ENCODE measurements around the gene CYP26C1.

The CYP26C1 gene

GRCh38 chr10:93070378-93071176 is 10.0 kb downstream of the CYP26C1 start:
- Mint-ChIP-seq H3K9me3 (no peaks in the 10 kb centered on the region), H3K27ac (no peak overlapping the region), H3K4me3 (peak overlapping the region; percentile 75), H3K4me1 (peaks cover 44% of the 10 kb centered on the region), H3K36me3 (peaks cover 8% of the 10 kb centered on the region)
- peak in 1 of 2 donors; percentile 50 for DNase-seq (ENCODE audit: low spot score in 2 of 2)
- no peak for ATAC-seq

DNA sequence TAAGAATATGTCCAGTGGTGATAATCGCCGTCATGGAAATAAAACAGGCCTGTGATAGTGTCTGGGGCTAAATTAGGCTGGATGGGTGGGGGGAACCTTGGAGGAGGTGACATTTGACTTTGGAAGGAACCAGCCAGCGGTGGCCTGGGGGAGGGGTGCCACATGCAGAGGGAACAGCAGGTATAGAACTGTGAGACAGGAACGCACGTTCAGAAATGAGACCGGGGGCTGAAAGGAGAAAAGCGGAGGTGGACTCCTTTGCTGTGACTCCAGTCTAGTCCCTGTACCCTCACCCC is 10.5 kb downstream of the CYP26C1 start:
- H3K27ac Mint-ChIP-seq, result no peak overlapping the region
- H3K4me3 Mint-ChIP-seq, result peak overlapping the region; percentile 75
- ATAC-seq (no peak), DNase-seq (ENCODE audit: low spot score in 2 of 2) (peak in 1 of 2 donors; percentile 39)
- peaks cover 47% of the 10 kb centered on the region for H3K4me1 Mint-ChIP-seq
- H3K36me3 Mint-ChIP-seq, result peaks cover 8% of the 10 kb centered on the region
- no peaks in the 10 kb centered on the region for H3K9me3 Mint-ChIP-seq

- ATAC-seq (no peak), DNase-seq (ENCODE audit: low spot score in 2 of 2) (peak in 1 of 2 donors; percentile 48)
- Mint-ChIP-seq H3K4me3 (peak overlapping the region; percentile 75), H3K27ac (no peak overlapping the region), H3K36me3 (peaks cover 8% of the 10 kb centered on the region), H3K4me1 (peaks cover 47% of the 10 kb centered on the region), H3K9me3 (no peaks in the 10 kb centered on the region)
These were observed 11.2 kb downstream of the CYP26C1 start for GRCh38 chr10:93071674-93072224.

- Mint-ChIP-seq H3K27ac (no peak overlapping the region), H3K4me3 (peak overlapping the region; percentile 75), H3K36me3 (peaks cover 4% of the 10 kb centered on the region), H3K9me3 (no peaks in the 10 kb centered on the region), H3K4me1 (peaks cover 47% of the 10 kb centered on the region)
- ATAC-seq (no peak), DNase-seq (ENCODE audit: low spot score in 2 of 2) (peak in 1 of 2 donors; percentile 57)
These were observed 11.7 kb downstream of the CYP26C1 start for GRCh38 chr10:93072225-93072712.

GRCh38 chr10:93072713-93073538 is 12.3 kb downstream of the CYP26C1 start:
- ATAC-seq, result peak; percentile 12
- no peaks in the 10 kb centered on the region for H3K9me3 Mint-ChIP-seq
- H3K36me3 Mint-ChIP-seq, result peaks cover 4% of the 10 kb centered on the region
- peak overlapping the region; percentile 75 for H3K4me3 Mint-ChIP-seq
- H3K4me1 Mint-ChIP-seq, result peaks cover 47% of the 10 kb centered on the region
- no peak overlapping the region for H3K27ac Mint-ChIP-seq
- DNase-seq (ENCODE audit: low spot score in 2 of 2), result peak in 1 of 2 donors; percentile 65

DNA sequence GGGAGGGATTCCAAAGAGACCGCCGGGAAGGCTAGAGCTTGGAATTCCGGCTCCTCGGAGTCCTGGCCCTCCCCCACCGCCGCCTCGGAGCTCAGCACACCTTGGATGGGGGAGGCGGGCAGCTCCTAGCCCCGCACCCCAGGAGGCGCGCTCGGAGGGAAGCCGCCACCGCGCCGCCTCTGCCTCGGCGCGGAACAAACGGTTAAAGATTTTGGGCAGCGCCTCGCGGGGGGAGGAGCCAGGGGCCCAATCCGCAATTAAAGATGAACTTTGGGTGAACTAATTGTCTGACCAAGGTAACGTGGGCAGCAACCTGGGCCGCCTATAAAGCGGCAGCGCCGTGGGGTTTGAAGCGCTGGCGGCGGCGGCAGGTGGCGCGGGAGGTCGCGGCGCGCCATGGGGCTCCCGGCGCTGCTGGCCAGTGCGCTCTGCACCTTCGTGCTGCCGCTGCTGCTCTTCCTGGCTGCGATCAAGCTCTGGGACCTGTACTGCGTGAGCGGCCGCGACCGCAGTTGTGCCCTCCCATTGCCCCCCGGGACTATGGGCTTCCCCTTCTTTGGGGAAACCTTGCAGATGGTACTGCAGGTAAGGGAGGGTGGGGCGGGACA is 13.0 kb downstream of the CYP26C1 start, which contains the start of gene CYP26A1:
CYP26A1 (plus strand) TSS at position 355 of the 608 bp plus-strand sequence; CDS start at position 397, 42 bp downstream.
- peaks cover 4% of the 10 kb centered on the region for H3K36me3 Mint-ChIP-seq
- DNase-seq (ENCODE audit: low spot score in 2 of 2) (peak in 1 of 2 donors; percentile 54), ATAC-seq (no peak)

DNA sequence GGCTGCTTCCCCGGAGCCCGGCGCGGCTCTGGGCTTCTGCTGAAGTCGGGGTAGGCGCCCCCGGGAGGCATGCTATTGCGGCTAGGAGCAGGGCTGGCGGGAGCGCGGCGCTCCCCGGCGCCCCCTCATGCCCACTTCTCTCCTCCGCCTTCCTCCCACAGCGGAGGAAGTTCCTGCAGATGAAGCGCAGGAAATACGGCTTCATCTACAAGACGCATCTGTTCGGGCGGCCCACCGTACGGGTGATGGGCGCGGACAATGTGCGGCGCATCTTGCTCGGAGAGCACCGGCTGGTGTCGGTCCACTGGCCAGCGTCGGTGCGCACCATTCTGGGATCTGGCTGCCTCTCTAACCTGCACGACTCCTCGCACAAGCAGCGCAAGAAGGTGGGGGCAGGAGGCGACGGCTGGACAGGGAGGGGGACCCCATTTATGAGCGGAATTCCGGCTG is 13.6 kb downstream of the CYP26C1 start:
- H3K9me3 Mint-ChIP-seq, result no peaks in the 10 kb centered on the region
- peaks cover 4% of the 10 kb centered on the region for H3K36me3 Mint-ChIP-seq
- peak overlapping the region; percentile 75 for H3K4me3 Mint-ChIP-seq
- H3K4me1 Mint-ChIP-seq, result peaks cover 40% of the 10 kb centered on the region
- no peak overlapping the region for H3K27ac Mint-ChIP-seq
- ATAC-seq, result no peak
- DNase-seq (ENCODE audit: low spot score in 2 of 2), result peak in 1 of 2 donors; percentile 59

More for the DNA sequence above, 13.0 kb downstream of the CYP26C1 start, which contains the start of gene CYP26A1:
- peak within 1 kb of the TSS; percentile 75 for H3K4me3 Mint-ChIP-seq
- H3K9me3 Mint-ChIP-seq, result no peaks in the 10 kb centered on the region
- no peak within 1 kb of the TSS for H3K27ac Mint-ChIP-seq
- H3K4me1 Mint-ChIP-seq, result peaks cover 43% of the 10 kb centered on the region

GRCh38 chr10:93074597-93075368 is 14.2 kb downstream of the CYP26C1 start:
- Mint-ChIP-seq H3K27ac (no peak overlapping the region), H3K9me3 (no peaks in the 10 kb centered on the region), H3K4me1 (peaks cover 40% of the 10 kb centered on the region), H3K36me3 (peaks cover 4% of the 10 kb centered on the region), H3K4me3 (peak overlapping the region; percentile 75)
- DNase-seq (ENCODE audit: low spot score in 2 of 2) (peak in 1 of 2 donors; percentile 50), ATAC-seq (no peak)

- peak in 1 of 2 donors; percentile 50 for DNase-seq (ENCODE audit: low spot score in 2 of 2)
- Mint-ChIP-seq H3K9me3 (no peaks in the 10 kb centered on the region), H3K4me3 (peak overlapping the region; percentile 75), H3K27ac (no peak overlapping the region), H3K4me1 (peaks cover 43% of the 10 kb centered on the region), H3K36me3 (peaks cover 4% of the 10 kb centered on the region)
- ATAC-seq, result peak; percentile 61
These were observed 15.0 kb downstream of the CYP26C1 start for GRCh38 chr10:93075369-93076221.

DNA sequence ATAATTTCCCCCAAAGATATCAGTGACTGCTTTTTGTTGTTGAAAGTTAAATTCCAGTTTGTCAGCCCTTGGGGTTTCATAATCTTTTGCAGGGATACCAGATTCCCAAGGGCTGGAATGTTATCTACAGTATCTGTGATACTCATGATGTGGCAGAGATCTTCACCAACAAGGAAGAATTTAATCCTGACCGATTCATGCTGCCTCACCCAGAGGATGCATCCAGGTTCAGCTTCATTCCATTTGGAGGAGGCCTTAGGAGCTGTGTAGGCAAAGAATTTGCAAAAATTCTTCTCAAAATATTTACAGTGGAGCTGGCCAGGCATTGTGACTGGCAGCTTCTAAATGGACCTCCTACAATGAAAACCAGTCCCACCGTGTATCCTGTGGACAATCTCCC is 16.3 kb downstream of the CYP26C1 start:
- Mint-ChIP-seq H3K36me3 (no peaks in the 10 kb centered on the region), H3K9me3 (no peaks in the 10 kb centered on the region), H3K27ac (no peak overlapping the region), H3K4me3 (no peak overlapping the region), H3K4me1 (peaks cover 31% of the 10 kb centered on the region)
- ATAC-seq (no peak), DNase-seq (ENCODE audit: low spot score in 2 of 2) (peak in 1 of 2 donors; percentile 29)

DNA sequence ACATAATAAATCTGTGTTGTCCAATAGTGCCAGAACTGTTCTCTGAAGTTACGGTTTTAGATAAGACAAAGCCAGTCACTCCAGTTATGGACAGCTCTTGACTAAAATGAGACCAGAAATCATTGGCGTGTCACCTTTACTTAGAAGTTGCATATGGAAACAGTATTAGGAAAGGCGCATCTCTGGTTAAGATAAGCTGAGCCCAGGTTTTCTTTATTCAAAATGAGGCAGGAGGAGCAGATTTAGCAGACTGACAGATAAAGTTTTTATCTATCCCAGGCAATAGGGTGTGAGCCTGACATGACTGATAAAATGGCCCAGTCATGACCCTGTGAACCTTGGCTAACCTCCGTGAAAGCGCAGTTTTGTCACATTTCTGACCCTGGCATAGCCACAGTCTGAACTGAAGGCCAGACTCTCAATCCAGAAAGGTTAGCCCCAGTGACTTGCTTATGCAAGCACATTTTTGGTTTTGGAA is 17.3 kb downstream of the CYP26C1 start:
- Mint-ChIP-seq H3K36me3 (no peaks in the 10 kb centered on the region), H3K27ac (no peak overlapping the region), H3K4me3 (no peak overlapping the region), H3K4me1 (peaks cover 25% of the 10 kb centered on the region), H3K9me3 (no peaks in the 10 kb centered on the region)
- ATAC-seq, result no peak
- DNase-seq (ENCODE audit: low spot score in 2 of 2), result peak in 1 of 2 donors; percentile 26

DNA sequence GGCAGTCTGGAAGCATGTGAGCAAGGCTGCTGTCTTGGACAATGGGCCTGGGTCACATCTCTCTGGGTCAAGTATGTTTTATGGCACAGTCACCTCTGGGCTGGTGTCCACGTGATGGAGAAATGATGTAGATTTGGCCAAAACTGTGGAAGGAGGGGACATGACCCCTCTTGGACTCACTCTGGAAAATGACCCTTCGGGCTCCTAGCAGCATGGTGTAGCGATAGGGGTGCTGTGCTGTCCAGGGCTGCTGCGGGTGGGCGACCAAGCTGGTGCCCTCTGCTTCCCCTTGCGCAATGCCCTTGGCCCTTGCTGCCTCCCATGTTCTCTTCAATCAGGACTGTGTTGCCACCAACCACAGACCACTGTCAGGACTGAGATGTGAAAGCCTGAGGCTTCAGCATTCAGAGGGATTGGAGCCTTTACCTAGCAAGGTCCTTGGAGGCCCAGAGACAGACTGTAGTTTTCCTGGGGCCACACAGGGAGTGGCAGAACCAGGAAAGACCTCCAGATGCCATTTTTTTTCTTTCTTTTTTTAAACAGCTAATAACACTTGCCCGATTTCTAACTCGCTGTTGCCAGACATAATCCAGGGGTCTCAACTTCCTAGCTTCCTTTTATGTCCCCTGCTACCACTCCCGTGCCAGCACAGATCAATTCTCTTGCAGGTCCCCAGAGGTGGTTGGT is 19.2 kb downstream of the CYP26C1 start:
- Mint-ChIP-seq H3K4me3 (peak overlapping the region; percentile 30), H3K27ac (no peak overlapping the region), H3K4me1 (peaks cover 16% of the 10 kb centered on the region), H3K36me3 (no peaks in the 10 kb centered on the region), H3K9me3 (no peaks in the 10 kb centered on the region)
- ATAC-seq (no peak), DNase-seq (ENCODE audit: low spot score in 2 of 2) (no peak)
